Measurements from ENCODE around the gene TRMU.
"Not testable (repeated sequence)": the region's sequence is repeated elsewhere in the genome, so short reads cannot be mapped to it uniquely, and the experiment has no call there.

DNA sequence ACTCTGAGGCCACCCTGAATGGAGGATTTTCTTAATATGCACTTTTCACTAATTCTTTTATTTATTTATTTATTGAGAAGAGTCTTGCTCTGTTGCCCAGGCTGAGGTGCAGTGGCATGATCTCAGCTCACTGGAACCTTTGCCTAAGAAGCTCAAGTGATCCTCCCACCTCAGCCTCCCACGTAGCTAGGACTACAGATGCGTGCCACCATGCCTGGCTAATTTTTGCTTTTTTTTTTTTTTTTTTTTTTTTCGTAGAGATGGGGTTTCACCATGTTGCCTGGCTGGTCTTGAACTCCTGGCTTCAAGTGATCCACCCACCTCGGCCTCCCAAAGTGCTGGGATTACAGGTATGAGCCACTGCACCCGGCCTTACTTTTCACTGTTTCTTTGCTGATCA lies 61.5 kb downstream of the TRMU start:
- TF ChIP-seq, protein P1, sequence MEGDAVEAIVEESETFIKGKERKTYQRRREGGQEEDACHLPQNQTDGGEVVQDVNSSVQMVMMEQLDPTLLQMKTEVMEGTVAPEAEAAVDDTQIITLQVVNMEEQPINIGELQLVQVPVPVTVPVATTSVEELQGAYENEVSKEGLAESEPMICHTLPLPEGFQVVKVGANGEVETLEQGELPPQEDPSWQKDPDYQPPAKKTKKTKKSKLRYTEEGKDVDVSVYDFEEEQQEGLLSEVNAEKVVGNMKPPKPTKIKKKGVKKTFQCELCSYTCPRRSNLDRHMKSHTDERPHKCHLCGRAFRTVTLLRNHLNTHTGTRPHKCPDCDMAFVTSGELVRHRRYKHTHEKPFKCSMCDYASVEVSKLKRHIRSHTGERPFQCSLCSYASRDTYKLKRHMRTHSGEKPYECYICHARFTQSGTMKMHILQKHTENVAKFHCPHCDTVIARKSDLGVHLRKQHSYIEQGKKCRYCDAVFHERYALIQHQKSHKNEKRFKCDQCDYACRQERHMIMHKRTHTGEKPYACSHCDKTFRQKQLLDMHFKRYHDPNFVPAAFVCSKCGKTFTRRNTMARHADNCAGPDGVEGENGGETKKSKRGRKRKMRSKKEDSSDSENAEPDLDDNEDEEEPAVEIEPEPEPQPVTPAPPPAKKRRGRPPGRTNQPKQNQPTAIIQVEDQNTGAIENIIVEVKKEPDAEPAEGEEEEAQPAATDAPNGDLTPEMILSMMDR (IDR thresholded peaks at IDR 0.05) = not testable (repeated sequence)
- not testable (repeated sequence) for TF ChIP-seq POLR2A, POLR2AphosphoS5 (IDR thresholded peaks at IDR 0.05)
